NCI-H446 treated with DMSO at 0.1 percent for 48 hours (cell line): ENCODE data around the gene SPATS2L.
"Not testable (repeated sequence)": the region's sequence is repeated elsewhere in the genome, so short reads cannot be mapped to it uniquely, and the experiment has no call there.

Source experiments
- DNase-seq: peaks from one replicate; lab custom pipeline; 2025; lab: John Stamatoyannopoulos, UW

The SPATS2L gene

GRCh38 chr2:200319548-200320337 lies 13.2 kb downstream of the SPATS2L start:
- DNase-seq: no peak

- DNase-seq: no peak
These were observed 13.9 kb downstream of the SPATS2L start for GRCh38 chr2:200320344-200320743.

GRCh38 chr2:200320991-200321390 lies 14.5 kb downstream of the SPATS2L start:
- DNase-seq: no peak

- DNase-seq: no peak
These were observed 15.5 kb downstream of the SPATS2L start for GRCh38 chr2:200321780-200322534.

GRCh38 chr2:200322607-200323006 lies 16.1 kb downstream of the SPATS2L start:
- DNase-seq: no peak

GRCh38 chr2:200324362-200324761 lies 17.9 kb downstream of the SPATS2L start:
- no peak for DNase-seq

- DNase-seq: no peak
These were observed 22.9 kb downstream of the SPATS2L start for GRCh38 chr2:200329384-200329783.

- no peak for DNase-seq
These were observed 23.3 kb downstream of the SPATS2L start for GRCh38 chr2:200329798-200330197.

- DNase-seq: no peak
These were observed 24.0 kb downstream of the SPATS2L start for GRCh38 chr2:200330351-200331060.

GRCh38 chr2:200331061-200331400 lies 24.5 kb downstream of the SPATS2L start:
- DNase-seq: no peak

- DNase-seq: no peak
These were observed 29.2 kb downstream of the SPATS2L start for GRCh38 chr2:200335657-200336056.

- no peak for DNase-seq
These were observed 30.6 kb downstream of the SPATS2L start for GRCh38 chr2:200336980-200337615.

- no peak for DNase-seq
These were observed 31.1 kb downstream of the SPATS2L start for GRCh38 chr2:200337621-200338020.

- no peak for DNase-seq
These were observed 32.2 kb downstream of the SPATS2L start for GRCh38 chr2:200338692-200339091.

- DNase-seq: no peak
These were observed 34.2 kb downstream of the SPATS2L start for GRCh38 chr2:200340508-200341224.

GRCh38 chr2:200341376-200341775 lies 34.9 kb downstream of the SPATS2L start:
- no peak for DNase-seq

GRCh38 chr2:200342235-200342634 lies 35.7 kb downstream of the SPATS2L start:
- DNase-seq: no peak

GRCh38 chr2:200342654-200343053 lies 36.2 kb downstream of the SPATS2L start:
- DNase-seq: no peak

- not testable (repeated sequence) for DNase-seq
These were observed 37.7 kb downstream of the SPATS2L start for GRCh38 chr2:200344202-200344601.

GRCh38 chr2:200345975-200346374 lies 39.5 kb downstream of the SPATS2L start:
- DNase-seq: no peak

- DNase-seq: no peak
These were observed 40.8 kb downstream of the SPATS2L start for GRCh38 chr2:200347301-200347700.
